ENCODE results near the gene CNGA1.

DNA sequence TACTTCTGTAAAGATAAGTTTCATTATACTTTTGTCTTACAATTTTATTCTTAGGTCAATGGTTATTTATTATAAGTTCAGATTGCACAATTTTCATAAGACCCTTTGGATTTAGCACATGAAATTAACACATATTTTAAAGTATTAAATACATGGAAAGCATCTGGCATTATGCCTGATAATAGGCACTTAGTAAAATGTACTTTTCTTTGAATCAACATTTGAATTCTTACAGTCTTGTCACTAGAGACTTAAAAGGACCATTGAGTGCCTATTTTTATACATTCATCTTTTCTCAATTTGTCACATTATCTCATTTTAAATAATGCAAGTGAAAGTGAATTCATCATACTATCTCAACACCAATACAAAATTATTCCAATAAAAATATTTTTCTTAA is 23.1 kb upstream of the CNGA1 start:
- no peak for TF ChIP-seq POLR2A (IDR thresholded peaks at IDR 0.05)
- TF ChIP-seq, protein P1, sequence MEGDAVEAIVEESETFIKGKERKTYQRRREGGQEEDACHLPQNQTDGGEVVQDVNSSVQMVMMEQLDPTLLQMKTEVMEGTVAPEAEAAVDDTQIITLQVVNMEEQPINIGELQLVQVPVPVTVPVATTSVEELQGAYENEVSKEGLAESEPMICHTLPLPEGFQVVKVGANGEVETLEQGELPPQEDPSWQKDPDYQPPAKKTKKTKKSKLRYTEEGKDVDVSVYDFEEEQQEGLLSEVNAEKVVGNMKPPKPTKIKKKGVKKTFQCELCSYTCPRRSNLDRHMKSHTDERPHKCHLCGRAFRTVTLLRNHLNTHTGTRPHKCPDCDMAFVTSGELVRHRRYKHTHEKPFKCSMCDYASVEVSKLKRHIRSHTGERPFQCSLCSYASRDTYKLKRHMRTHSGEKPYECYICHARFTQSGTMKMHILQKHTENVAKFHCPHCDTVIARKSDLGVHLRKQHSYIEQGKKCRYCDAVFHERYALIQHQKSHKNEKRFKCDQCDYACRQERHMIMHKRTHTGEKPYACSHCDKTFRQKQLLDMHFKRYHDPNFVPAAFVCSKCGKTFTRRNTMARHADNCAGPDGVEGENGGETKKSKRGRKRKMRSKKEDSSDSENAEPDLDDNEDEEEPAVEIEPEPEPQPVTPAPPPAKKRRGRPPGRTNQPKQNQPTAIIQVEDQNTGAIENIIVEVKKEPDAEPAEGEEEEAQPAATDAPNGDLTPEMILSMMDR (IDR thresholded peaks at IDR 0.05): no peak
